Stimulated activated CD4-positive, alpha-beta T cell treated with anti-CD3 and anti-CD28 coated beads, Interleukin-1b, Interleukin-23, amount 100 ng/mL, for 24 hours (primary cell): ENCODE measurements around the gene PELI2.

Source experiments
- DNase-seq, 4 experiments: peaks; one replicate each; pipeline ENCODE4 v3.0.0-alpha.2; 2020; ENCODE audit warnings: low read depth in 4 of 4, low spot score in 1 of 4

PELI2 gene

GRCh38 chr14:56237398-56237797 is 119.2 kb downstream of the PELI2 start:
- DNase-seq = no peak

GRCh38 chr14:56241461-56241860 is 123.2 kb downstream of the PELI2 start:
- DNase-seq = no peak

GRCh38 chr14:56243110-56243509 is 124.9 kb downstream of the PELI2 start:
- DNase-seq = no peak

GRCh38 chr14:56244138-56244789 is 126.1 kb downstream of the PELI2 start:
- DNase-seq = no peak

- no peak for DNase-seq
Observed at GRCh38 chr14:56247495-56248200, 129.4 kb downstream of the PELI2 start.

- DNase-seq = no peak
Observed at GRCh38 chr14:56248442-56248841, 130.2 kb downstream of the PELI2 start.

GRCh38 chr14:56261046-56261445 is 142.8 kb downstream of the PELI2 start:
- DNase-seq = no peak

- DNase-seq = no peak
Observed at GRCh38 chr14:56262530-56262929, 144.3 kb downstream of the PELI2 start.

- DNase-seq = no peak
Observed at GRCh38 chr14:56268039-56268438, 149.8 kb downstream of the PELI2 start.

- no peak for DNase-seq
Observed at GRCh38 chr14:56268673-56269072, 150.5 kb downstream of the PELI2 start.

- no peak for DNase-seq
Observed at GRCh38 chr14:56270921-56271320, 152.7 kb downstream of the PELI2 start.

GRCh38 chr14:56271970-56272369 is 153.8 kb downstream of the PELI2 start:
- DNase-seq = no peak

- DNase-seq = no peak
Observed at GRCh38 chr14:56273155-56273554, 154.9 kb downstream of the PELI2 start.

GRCh38 chr14:56273951-56274350 is 155.7 kb downstream of the PELI2 start:
- no peak for DNase-seq

GRCh38 chr14:56274556-56274955 is 156.3 kb downstream of the PELI2 start:
- no peak for DNase-seq

GRCh38 chr14:56276108-56276507 is 157.9 kb downstream of the PELI2 start:
- no peak for DNase-seq

- DNase-seq = no peak
Observed at GRCh38 chr14:56278383-56278782, 160.2 kb downstream of the PELI2 start.

GRCh38 chr14:56280843-56281242 is 162.6 kb downstream of the PELI2 start:
- no peak for DNase-seq

- DNase-seq = no peak
Observed at GRCh38 chr14:56282179-56282578, 164.0 kb downstream of the PELI2 start.

GRCh38 chr14:56284641-56285040 is 166.4 kb downstream of the PELI2 start:
- no peak for DNase-seq

GRCh38 chr14:56289155-56289554 is 170.9 kb downstream of the PELI2 start:
- no peak for DNase-seq

- no peak for DNase-seq
Observed at GRCh38 chr14:56290195-56290594, 172.0 kb downstream of the PELI2 start.

- no peak for DNase-seq
Observed at GRCh38 chr14:56292970-56293369, 174.8 kb downstream of the PELI2 start.
